Thoracic aorta endothelial cell (primary cell): ENCODE measurements around the gene ZNF607. TPM values are rescaled to one million over a fixed set of nuclear protein-coding genes. Genes with fewer than 3 reads are reported as not detected.

Source experiments
- small RNA-seq: library from RNA; depleted of rRNA; stranded (forward); fragments of <200 nt; gene quantifications from one replicate; pipeline ENCODE3, GENCODE V24; 2012
- total RNA-seq: library from RNA; depleted of rRNA; stranded (reverse); fragments of >200 nt; gene quantifications from 2 replicates; pipeline ENCODE4 v1.2.3, GENCODE V29; 2012

Gene ZNF607
- total RNA-seq, result 1.8 and 2.4 TPM in 2 replicates

DNA sequence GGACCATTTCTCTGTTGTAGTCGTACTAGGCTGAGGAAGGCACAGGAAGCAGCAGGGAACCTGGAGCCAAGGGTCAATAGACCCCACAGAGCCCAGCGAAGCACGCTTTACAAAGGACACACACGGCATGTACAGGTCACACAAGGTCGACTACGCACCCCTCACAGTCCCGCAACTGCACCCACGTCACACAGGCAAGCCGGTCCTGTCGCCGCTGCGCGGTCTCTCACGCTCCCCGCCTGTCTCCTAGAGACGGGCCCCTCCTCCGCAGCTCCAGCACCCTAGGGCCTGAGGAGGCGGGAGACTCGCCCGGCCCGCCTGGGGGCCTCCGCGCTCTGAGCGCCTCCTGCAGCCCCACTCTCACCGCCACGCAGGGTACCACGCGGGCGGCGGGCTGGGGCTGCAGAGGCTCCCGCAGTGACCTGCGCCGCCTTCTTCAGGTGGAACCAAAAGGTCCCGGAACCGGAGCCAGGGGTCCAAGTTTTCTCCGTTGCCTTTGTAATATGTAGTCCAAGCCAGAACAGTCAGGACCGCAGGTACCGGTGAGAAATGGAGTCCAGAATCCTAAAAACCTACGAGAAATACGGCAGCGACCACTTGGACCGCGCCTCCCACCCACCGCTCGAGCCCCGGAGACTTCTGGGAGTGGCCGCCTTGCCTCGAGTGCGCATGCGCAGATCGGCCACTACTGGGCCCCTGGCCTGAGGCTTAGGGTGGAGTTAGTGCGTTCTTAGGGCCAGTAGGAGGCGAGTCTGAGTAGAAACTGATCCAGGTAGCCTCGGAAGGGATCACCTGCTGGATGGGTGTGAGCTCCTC lies at the start of gene ZNF607:
Gene ZNF607, minus strand, starts transcription at position 651 of the 816 bp plus-strand sequence. CDS start 8,143 bp downstream, outside the sequence.

DNA sequence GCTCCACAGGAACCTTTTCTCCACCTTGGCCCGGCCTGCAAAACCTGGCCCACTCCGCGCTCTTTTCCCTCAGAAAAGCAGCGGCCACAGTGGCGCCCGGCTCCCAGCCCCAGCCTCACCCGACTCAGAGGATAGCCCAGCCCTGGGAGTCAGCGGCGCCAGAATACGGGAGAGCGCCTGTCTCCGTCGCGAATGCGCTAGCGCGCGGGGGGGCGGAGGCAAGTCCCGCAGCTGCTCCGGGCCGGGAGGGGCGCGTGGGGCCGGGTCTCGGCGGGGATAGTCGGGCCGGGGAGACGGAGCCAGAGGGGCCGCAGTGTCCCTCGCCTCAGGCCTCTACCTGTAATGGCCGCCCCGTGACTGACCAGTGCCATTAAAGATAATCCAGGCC lies 64.3 kb downstream of the ZNF607 start, which contains the start of gene ZFP30:
Gene ZFP30, minus strand, starts transcription at position 165 of the 388 bp plus-strand sequence. CDS start 7,643 bp downstream, outside the sequence.

Small RNA genes lying within 50 kb of the gene (small RNA-seq; reads per million reads assigned to genes)
- not detected for gene SELENOKP1

Other genes starting within 250 kb of the ZNF607 start
- gene ZNF793, start 212.8 kb downstream of the ZNF607 start, total RNA-seq, result 0.53 and 0.72 TPM in 2 replicates
- gene ZNF571, start 125.0 kb downstream of the ZNF607 start, total RNA-seq, result 1.2 and 2.4 TPM in 2 replicates
- 0.14 and 0.40 TPM in 2 replicates for gene ZNF540, start 124.9 kb downstream of the ZNF607 start, total RNA-seq
- gene ZFP30, start 64.3 kb downstream of the ZNF607 start, total RNA-seq, result 16.9 and 19.9 TPM in 2 replicates
- gene ZNF573, start 59.8 kb upstream of the ZNF607 start, total RNA-seq, result 6.2 and 9.7 TPM in 2 replicates
- not detected in 2 replicates for gene WDR87, start 186.8 kb upstream of the ZNF607 start, total RNA-seq
- gene SIPA1L3, start 187.4 kb upstream of the ZNF607 start, total RNA-seq, result 36.5 and 45.6 TPM in 2 replicates